ENCODE measurements around the gene IGF2BP2. TPM values are rescaled to one million over a fixed set of nuclear protein-coding genes. Genes with fewer than 3 reads are reported as not detected.

The IGF2BP2 gene
- total and polyA plus RNA-seq, 2 of the 4 experiments (the other 2 are of a cell fraction), result 23.4 to 88.2 TPM

DNA sequence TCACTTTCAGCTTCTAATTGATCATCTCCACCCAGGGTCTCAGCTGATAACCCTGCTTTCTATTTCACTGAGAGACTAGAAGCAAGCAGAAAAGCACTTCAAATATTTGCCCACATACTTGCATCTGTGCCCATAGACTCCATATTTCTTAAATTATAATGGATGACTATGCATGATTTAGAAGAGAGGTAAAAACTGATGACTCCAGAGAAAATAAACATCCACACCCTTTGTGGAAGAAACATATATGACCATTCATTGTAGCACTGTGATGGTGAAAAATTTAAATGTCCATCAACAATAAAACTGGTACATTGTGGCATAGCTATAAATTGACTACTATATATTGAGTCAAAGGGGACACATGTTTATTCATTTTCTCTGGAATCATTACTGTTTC, 7.1 kb upstream of the IGF2BP2 start:
- Histone ChIP-seq H2BK15ac (ENCODE audit: low read depth, low read length) (no peak overlapping the region), H4K8ac (ENCODE audit: low read depth in 2 of 2, low read length in 2 of 2) (no peak overlapping the region), H3K27me3 (ENCODE audit: control insufficient read depth, insufficient read depth, low read length) (no peaks in the 10 kb centered on the region), H2BK120ac (ENCODE audit: low read depth, low read length) (no peak overlapping the region), H2BK5ac (ENCODE audit: low read depth, low read length, poor library complexity, severe bottlenecking) (no peak overlapping the region), H2BK20ac (ENCODE audit: low read depth, low read length) (no peak overlapping the region), H4K20me1 (ENCODE audit: insufficient read depth, low read length) (no peaks in the 10 kb centered on the region), H3K4me3 (ENCODE audit: insufficient read depth, low read depth, low read length) (no peak overlapping the region), H3K4me1 (ENCODE audit: control insufficient read depth, insufficient read depth, low read length) (no peaks in the 10 kb centered on the region), H3K9me3 (ENCODE audit: control insufficient read depth, insufficient read depth, low read length) (no peaks in the 10 kb centered on the region), H3K4ac (ENCODE audit: low read depth, low read length) (no peak overlapping the region), H3K4me2 (ENCODE audit: low read depth, low read length) (no peak overlapping the region), H3K23ac (ENCODE audit: low read depth, low read length) (no peak overlapping the region), H3K36me3 (ENCODE audit: control insufficient read depth, insufficient read depth, low read length) (0 out of 2 replicates have a peak, but pooled peaks cover 3% of the 10 kb centered on the region), H2AK5ac (ENCODE audit: low read depth, low read length) (no peak overlapping the region), H2AK9ac (replicated peaks; ENCODE audit: low read depth, low read length, poor library complexity) (no peak overlapping the region), H3K14ac (replicated peaks; ENCODE audit: low read depth, low read length) (no peak overlapping the region), H3K56ac (ENCODE audit: extremely low read depth, insufficient read depth, low read length) (no peak overlapping the region), H3K27ac (ENCODE audit: insufficient read depth, low read length) (no peak overlapping the region), H3K9me1 (ENCODE audit: insufficient read depth, low read length) (no peaks in the 10 kb centered on the region), H3K79me1 (ENCODE audit: low read depth in 1 of 2, low read length in 2 of 2) (peaks cover 9 to 13% of the 10 kb centered on the region in 2 experiments), H3K9ac (ENCODE audit: low read depth, low read length) (no peak overlapping the region), H4K91ac (ENCODE audit: insufficient read depth, low read depth, low read length) (no peak overlapping the region), H3K18ac (ENCODE audit: low read depth, low read length) (no peak overlapping the region), H2AFZ (replicated peaks; ENCODE audit: low read length, poor library complexity) (no peak overlapping the region), H4K5ac (ENCODE audit: low read depth, low read length) (no peak overlapping the region)
- intact Hi-C loops (cut with micrococcal nuclease), result no loop called here
- CTCF ChIA-PET, result interaction anchor here (0.6 kb wide), 1 partner anchor 156 kb away, joined by 3 read pairs; no protein-coding TSS in a partner anchor
- in situ Hi-C loops (cut with MboI; ENCODE audit: low sequenced_read_pairs), result no loop called here
- dilution Hi-C loops (cut with HindIII; ENCODE audit: low sequenced_read_pairs, unreplicated experiment), result no loop called here
- no peak for DNase-seq
- POLR2A ChIA-PET (ENCODE audit: unreplicated experiment), result no interaction called here
- no peak for TF ChIP-seq MAZ (IDR thresholded peaks at IDR 0.05; ENCODE audit: borderline replicate concordance, low read depth, low read length)
- no peak for TF ChIP-seq NFE2L2 (IDR thresholded peaks at IDR 0.05; ENCODE audit: low read depth, low read length)
- TF ChIP-seq CEBPB (IDR thresholded peaks at IDR 0.05; ENCODE audit: low read depth, low read length), result no peak
- no peak for TF ChIP-seq SMC3 (IDR thresholded peaks at IDR 0.05; ENCODE audit: low read depth, low read length)
- TF ChIP-seq BHLHE40 (IDR thresholded peaks at IDR 0.05; ENCODE audit: low read depth, low read length), result no peak
- TF ChIP-seq RAD21 (IDR thresholded peaks at IDR 0.05; ENCODE audit: low read length), result no peak
- no peak for TF ChIP-seq MXI1 (IDR thresholded peaks at IDR 0.05; ENCODE audit: borderline replicate concordance, low read depth, low read length)
- no peak for TF ChIP-seq FOS (IDR thresholded peaks at IDR 0.05; ENCODE audit: low read depth, low read length)
- TF ChIP-seq, protein P1, sequence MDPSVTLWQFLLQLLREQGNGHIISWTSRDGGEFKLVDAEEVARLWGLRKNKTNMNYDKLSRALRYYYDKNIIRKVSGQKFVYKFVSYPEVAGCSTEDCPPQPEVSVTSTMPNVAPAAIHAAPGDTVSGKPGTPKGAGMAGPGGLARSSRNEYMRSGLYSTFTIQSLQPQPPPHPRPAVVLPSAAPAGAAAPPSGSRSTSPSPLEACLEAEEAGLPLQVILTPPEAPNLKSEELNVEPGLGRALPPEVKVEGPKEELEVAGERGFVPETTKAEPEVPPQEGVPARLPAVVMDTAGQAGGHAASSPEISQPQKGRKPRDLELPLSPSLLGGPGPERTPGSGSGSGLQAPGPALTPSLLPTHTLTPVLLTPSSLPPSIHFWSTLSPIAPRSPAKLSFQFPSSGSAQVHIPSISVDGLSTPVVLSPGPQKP (IDR thresholded peaks at IDR 0.05; ENCODE audit: borderline replicate concordance, low read depth, low read length), result no peak
- BruUV-seq (replicated peaks), result no TSS peak
- no peak for ATAC-seq (ENCODE audit: low read depth)
